ENCODE measurements around the gene KLRF2.

DNA sequence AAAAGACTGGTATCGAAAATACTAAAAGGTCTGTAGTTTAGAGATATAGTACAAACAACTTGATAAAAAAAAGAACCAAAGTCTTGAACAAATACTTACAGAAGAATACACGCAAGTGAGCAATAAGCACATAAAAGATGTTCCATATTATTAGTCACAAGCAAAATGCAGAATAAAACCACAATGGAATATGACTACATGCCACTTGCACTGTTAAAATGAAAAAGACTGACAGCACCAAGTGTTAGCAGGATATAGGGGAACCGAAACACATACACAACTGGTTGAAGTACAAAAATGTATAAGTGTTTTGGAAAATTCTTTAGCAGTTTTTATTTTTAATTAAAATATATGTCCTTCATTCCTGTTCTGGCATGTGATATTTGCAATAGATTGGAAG, 47.3 kb downstream of the KLRF2 start:
- TF ChIP-seq EZH2phosphoT487 (IDR thresholded peaks at IDR 0.05; ENCODE audit: insufficient read depth, low read depth) (no peak), EZH2 (IDR thresholded peaks at IDR 0.05; ENCODE audit: insufficient read depth, poor library complexity, severe bottlenecking) (no peak)

Measured in GM23248 (cell line).